Dermis blood vessel endothelial cell (primary cell): Measurements from ENCODE around the gene NUP210. TPM values are rescaled to one million over a fixed set of nuclear protein-coding genes. Genes with fewer than 3 reads are reported as not detected.

Experiments used
- DNase-seq: peaks from one replicate; pipeline ENCODE4 v3.0.0; 2010
- total RNA-seq: library from RNA; depleted of rRNA; stranded (reverse); fragments of >200 nt; gene quantifications from 2 replicates; pipeline ENCODE4 v1.2.3, GENCODE V29; 2014

The NUP210 gene
- total RNA-seq, 1 donor from 2014 or later = 2.6 TPM

- no peak for DNase-seq
Measured at GRCh38 chr3:13272831-13273603, 147.1 kb downstream of the NUP210 start.

- no peak for DNase-seq
Measured at GRCh38 chr3:13269711-13270378, 150.3 kb downstream of the NUP210 start.

DNA sequence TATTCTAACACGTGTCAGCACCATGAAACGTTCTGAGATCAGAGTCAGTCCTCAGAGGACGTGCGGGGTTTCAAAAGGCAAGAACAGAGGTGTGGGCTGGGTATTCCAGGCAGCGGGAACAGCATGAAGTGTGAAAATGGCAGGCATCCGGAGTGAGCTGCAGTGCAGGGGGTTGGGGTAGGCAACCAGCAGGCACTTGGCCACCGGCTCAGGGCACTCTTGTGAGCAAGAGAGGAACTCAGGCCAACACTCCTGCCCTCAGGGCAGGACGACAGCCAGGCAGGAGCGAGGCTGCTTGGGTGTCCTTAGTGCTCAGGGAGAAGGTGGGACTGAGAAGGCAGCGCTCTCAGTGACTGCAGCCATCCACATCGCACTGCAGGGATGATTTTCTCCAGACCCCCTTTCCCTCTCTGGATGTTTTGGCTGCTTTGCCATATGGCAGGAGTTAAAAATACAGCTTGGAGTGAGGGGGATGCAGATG, 151.1 kb downstream of the NUP210 start:
- no peak for DNase-seq

DNA sequence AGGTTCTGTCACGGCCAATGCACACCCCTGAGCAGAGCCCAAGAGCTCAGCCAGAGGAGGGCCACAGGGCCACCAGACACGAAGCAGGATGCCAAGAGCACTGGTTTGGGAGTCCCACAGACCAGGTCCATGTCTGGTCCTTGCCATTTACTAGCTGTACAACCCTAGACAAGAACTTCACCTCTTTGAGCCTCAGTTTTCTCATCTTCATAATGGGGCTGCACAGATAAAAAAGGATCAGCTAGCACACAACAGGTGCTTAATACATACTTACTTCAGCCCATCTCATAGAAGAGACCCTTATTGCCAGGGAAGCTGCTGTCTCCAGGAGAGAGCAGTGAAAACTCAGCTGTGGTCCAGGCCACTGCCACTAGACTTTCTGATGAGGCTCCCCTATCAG, 152.0 kb downstream of the NUP210 start:
- DNase-seq = no peak

DNA sequence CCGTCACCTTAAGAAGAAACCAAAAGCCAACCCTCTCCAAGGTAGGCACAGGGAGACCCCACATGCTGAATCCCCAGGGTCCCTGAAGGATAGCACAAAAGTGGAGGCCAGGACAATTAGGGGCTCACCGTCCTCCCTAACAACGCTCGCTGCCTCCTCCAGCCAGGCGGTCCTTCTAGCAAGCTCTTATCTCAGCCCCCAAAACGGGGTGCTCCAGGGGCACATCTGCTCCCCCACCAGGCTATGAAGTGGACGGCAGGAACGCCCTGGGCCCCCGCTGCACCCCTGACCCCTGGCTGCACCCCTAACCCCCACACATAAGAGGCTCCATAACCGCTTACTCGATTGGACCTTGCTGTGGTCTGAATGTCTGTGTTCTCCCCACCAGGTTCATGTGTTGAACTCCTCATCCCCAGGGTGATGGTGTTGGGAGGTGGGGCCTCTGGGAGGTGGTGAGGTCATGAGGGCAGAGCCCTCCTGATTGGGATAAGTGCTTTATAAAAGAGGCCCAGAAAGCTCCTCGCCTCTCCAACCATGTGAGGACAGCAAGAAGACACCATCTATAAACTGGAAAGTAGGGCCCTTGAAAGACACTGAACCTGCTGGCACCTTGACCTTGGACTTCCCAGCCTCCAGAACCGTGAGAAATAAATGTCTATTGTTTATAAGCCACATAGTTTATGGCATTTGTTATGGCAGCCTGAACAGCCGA, 153.3 kb downstream of the NUP210 start:
- no peak for DNase-seq

Other genes with a start within 250 kb of the NUP210 start
- gene HDAC11, start 60.0 kb upstream of the NUP210 start, total RNA-seq = 8.8 and 10.5 TPM in 2 replicates
- gene FBLN2, start 128.8 kb upstream of the NUP210 start, total RNA-seq = 9.4 and 16.5 TPM in 2 replicates